Tibial artery (tissue), 4 donors: ENCODE results near the gene UVRAG.

Experiments
- DNase-seq, 2 donors: peaks; one replicate each; pipeline ENCODE4 v3.0.0-alpha.2; 2019
- H3K27ac ChIP-seq, 2 donors: fragments of 200-600 bp; sonication (generic) in 1 of 2; 1 replicate in 1 of 2; 2 replicates in 1 of 2; pipeline ENCODE4 v1.5.1; 2018 to 2019; ENCODE audit warnings: mild to moderate bottlenecking in 1 of 2
- H3K27me3 ChIP-seq, 2 donors: fragments of 200-600 bp; sonication (generic) in 1 of 2; one replicate each; pipeline versions ENCODE4 v1.5.1 to v1.6.0; 2016 to 2019
- H3K36me3 ChIP-seq, 3 donors: fragments of 200-600 bp; sonication (generic) in 2 of 3; one replicate each; pipeline ENCODE4 v1.5.1; 2016 to 2019; ENCODE audit warnings: mild to moderate bottlenecking in 2 of 3
- H3K4me1 ChIP-seq, 4 donors: fragments of 200-600 bp; sonication (generic) in 2 of 4; 1 replicate in 3 of 4; 2 replicates in 1 of 4; pipeline ENCODE4 v1.5.1; 2016 to 2019
- H3K4me3 ChIP-seq, 2 donors: fragments of 200-600 bp; sonication (generic) in 1 of 2; 1 replicate in 1 of 2; 2 replicates in 1 of 2; pipeline ENCODE4 v1.5.1; 2018 to 2019; ENCODE audit warnings: mild to moderate bottlenecking in 2 of 2
- H3K9me3 ChIP-seq, 3 donors: fragments of 200-600 bp; sonication (generic) in 1 of 3; one replicate each; pipeline ENCODE4 v1.5.1; 2016 to 2019
- CTCF ChIP-seq, 2 experiments: fragments of 200-600 bp in 1 of 2; fragments of 450-650 bp in 1 of 2; IDR thresholded peaks; one replicate each; pipeline ENCODE4 v1.5.1; 2017 to 2019; ENCODE audit warnings: antibody characterized with exemption in 2 of 2, mild to moderate bottlenecking in 1 of 2, moderate library complexity in 1 of 2
- intact Hi-C: fragments of 100-400 bp; cut with DNase I; formaldehyde crosslinking; loops from one replicate; pipeline ENCODE4 v1.15.0; 2023; ENCODE audit warnings: low total_unique reads

Gene UVRAG

GRCh38 chr11:75934851-75935250 is 119.8 kb downstream of the UVRAG start:
- TF ChIP-seq CTCF (IDR thresholded peaks at IDR 0.05), result no peak
- Histone ChIP-seq H3K4me3 (no peak overlapping the region), H3K4me1 (peaks cover 0 to 8% (median 0%) of the 10 kb centered on the region in 4 donors), H3K27me3 (no peaks in the 10 kb centered on the region), H3K9me3 (no peaks in the 10 kb centered on the region), H3K27ac (no peak overlapping the region), H3K36me3 (no peaks in the 10 kb centered on the region)
- intact Hi-C loops, result no loop called here
- DNase-seq, result no peak

GRCh38 chr11:75938543-75938942 is 123.5 kb downstream of the UVRAG start:
- Histone ChIP-seq H3K9me3 (no peaks in the 10 kb centered on the region), H3K36me3 (no peaks in the 10 kb centered on the region), H3K27me3 (no peaks in the 10 kb centered on the region), H3K4me1 (peaks cover 0 to 15% (median 2%) of the 10 kb centered on the region in 4 donors), H3K4me3 (no peak overlapping the region), H3K27ac (no peak overlapping the region)
- TF ChIP-seq CTCF (IDR thresholded peaks at IDR 0.05), result no peak
- DNase-seq, result no peak
- intact Hi-C loops, result no loop called here

GRCh38 chr11:75939516-75939915 is 124.5 kb downstream of the UVRAG start:
- no peaks in the 10 kb centered on the region for H3K9me3 ChIP-seq
- H3K27ac ChIP-seq, result no peak overlapping the region
- no peaks in the 10 kb centered on the region for H3K27me3 ChIP-seq
- TF ChIP-seq CTCF (IDR thresholded peaks at IDR 0.05), result no peak
- peaks cover 0 to 15% (median 2%) of the 10 kb centered on the region in 4 donors for H3K4me1 ChIP-seq
- DNase-seq, result no peak
- intact Hi-C loops, result no loop called here
- no peaks in the 10 kb centered on the region for H3K36me3 ChIP-seq
- no peak overlapping the region for H3K4me3 ChIP-seq

- H3K9me3 ChIP-seq, result no peaks in the 10 kb centered on the region
- TF ChIP-seq CTCF (IDR thresholded peaks at IDR 0.05), result no peak
- peaks cover 0 to 15% (median 2%) of the 10 kb centered on the region in 4 donors for H3K4me1 ChIP-seq
- H3K36me3 ChIP-seq, result no peaks in the 10 kb centered on the region
- H3K4me3 ChIP-seq, result no peak overlapping the region
- no peaks in the 10 kb centered on the region for H3K27me3 ChIP-seq
- no peak for DNase-seq
- intact Hi-C loops, result no loop called here
- no peak overlapping the region for H3K27ac ChIP-seq
These were observed 125.0 kb downstream of the UVRAG start for GRCh38 chr11:75939992-75940391.

GRCh38 chr11:75940911-75941310 is 125.9 kb downstream of the UVRAG start:
- intact Hi-C loops, result no loop called here
- no peak for TF ChIP-seq CTCF (IDR thresholded peaks at IDR 0.05)
- no peaks in the 10 kb centered on the region for H3K36me3 ChIP-seq

GRCh38 chr11:75944515-75944914 is 129.5 kb downstream of the UVRAG start:
- H3K36me3 ChIP-seq, result no peaks in the 10 kb centered on the region
- H3K9me3 ChIP-seq, result no peaks in the 10 kb centered on the region
- peaks cover 0 to 26% (median 6%) of the 10 kb centered on the region in 4 donors for H3K4me1 ChIP-seq
- no peak overlapping the region for H3K27ac ChIP-seq
- no peaks in the 10 kb centered on the region for H3K27me3 ChIP-seq
- TF ChIP-seq CTCF (IDR thresholded peaks at IDR 0.05), result no peak
- intact Hi-C loops, result no loop called here
- H3K4me3 ChIP-seq, result no peak overlapping the region
- DNase-seq, result no peak

More at GRCh38 chr11:75940911-75941310, 125.9 kb downstream of the UVRAG start:
- Histone ChIP-seq H3K27me3 (no peaks in the 10 kb centered on the region), H3K9me3 (no peaks in the 10 kb centered on the region), H3K4me3 (no peak overlapping the region), H3K27ac (no peak overlapping the region), H3K4me1 (peaks cover 0 to 20% (median 2%) of the 10 kb centered on the region in 4 donors)
- DNase-seq, result no peak
